ENCODE measurements around the gene MPC1.

Gene MPC1

DNA sequence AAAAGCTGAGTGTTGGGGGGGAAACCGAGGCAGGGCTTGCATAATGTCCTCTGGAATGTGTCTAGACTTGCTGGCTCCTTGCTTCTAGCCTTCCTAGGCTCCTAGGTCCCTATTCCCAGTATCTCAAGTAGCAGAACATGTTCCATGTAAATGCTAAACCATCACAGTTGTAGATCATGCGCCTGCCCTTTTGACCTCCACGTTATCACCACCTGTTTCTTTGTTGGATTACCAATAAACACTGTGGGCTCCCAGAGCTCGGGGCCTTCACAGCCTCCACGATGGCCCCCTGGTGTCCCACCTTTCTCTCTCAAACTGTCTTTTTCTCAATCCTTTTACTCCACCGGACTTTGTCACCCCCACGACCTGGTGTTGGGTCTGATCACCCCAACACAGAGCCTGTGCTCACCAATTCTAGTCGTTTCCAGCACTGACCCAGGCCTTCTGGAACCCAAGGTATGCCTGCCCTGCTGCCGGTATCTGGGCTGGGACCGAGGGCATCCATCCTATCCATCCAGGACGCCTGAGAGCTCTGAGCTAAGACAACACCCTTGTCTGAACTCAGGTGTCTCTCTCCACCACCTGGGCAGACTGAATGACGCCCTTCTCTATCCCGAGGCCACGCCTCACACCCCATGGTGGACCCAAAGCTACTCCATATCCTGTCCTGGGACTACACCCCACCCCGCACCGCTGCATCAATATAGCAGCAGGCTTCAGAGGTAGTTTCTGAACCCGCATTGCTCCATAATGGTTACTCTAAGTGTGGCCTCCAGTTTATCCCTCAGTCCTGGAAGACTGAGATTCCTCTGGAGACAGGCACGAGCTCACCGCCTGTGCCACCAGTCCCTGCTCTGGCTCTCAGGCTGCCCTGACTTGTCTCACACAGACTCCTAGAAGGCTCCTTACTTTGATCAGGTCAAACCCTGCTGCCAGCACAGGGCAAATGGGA is 65.2 kb downstream of the MPC1 start:
- no peak for DNase-seq (ENCODE audit: low read depth in 2 of 2)

DNA sequence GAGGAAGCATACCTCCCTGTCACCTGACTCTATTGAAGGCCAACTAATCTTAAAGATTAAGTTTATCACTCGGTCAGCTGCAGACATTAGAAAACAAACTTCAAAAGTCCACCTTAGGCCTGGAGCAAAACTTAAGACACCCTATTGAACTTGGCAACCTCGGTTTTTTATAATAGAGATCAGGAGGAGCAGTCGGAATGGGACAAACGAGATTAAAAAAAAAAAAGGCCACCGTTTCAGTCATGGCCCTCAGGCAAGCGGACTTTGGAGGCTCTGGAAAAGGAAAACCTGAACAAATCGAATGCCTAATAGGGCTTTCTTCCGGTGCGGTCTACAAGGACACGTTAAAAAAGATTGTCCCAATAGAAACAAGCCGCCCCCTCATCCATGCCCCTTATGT is 67.3 kb downstream of the MPC1 start:
- no peak for DNase-seq (ENCODE audit: low read depth in 2 of 2)
